Activated CD8-positive, alpha-beta T cell treated with anti-CD3 and anti-CD28 coated beads, Interleukin-2, amount 10 ng/mL, durations not matched to agents 7 days and 5 days (primary cell): ENCODE data around the gene SMG6. TPM values are rescaled to one million over a fixed set of nuclear protein-coding genes. Genes with fewer than 3 reads are reported as not detected.

ENCODE experiments used
- ATAC-seq: fragments of 150-1000 bp; cut with Tn5 transposase; one replicate; pipeline ENCODE4 v1.10.0; 2021; ENCODE audit warnings: moderate library complexity
- CTCF ChIA-PET: fragments of 350-600 bp; sonication (Branson Sonifier 250); formaldehyde crosslinking; loops from one replicate; lab custom pipeline; 2021; ENCODE audit warnings: antibody characterized with exemption; lab: Charles Lee
- POLR2A ChIA-PET: fragments of 350-600 bp; sonication (Branson Sonifier 250); formaldehyde crosslinking; loops from one replicate; lab custom pipeline; 2021; ENCODE audit warnings: antibody characterized with exemption; lab: Charles Lee
- DNase-seq: peaks from one replicate; pipeline ENCODE4 v3.0.0-alpha.2; 2020
- H3K27ac Mint-ChIP-seq: one replicate; pipeline ENCODE4 v1.8.0; 2021; ENCODE audit warnings: mild to moderate bottlenecking, mixed read lengths
- H3K27me3 Mint-ChIP-seq: one replicate; pipeline ENCODE4 v1.8.0; 2021; ENCODE audit warnings: low read depth, mixed read lengths
- H3K36me3 Mint-ChIP-seq: one replicate; pipeline ENCODE4 v1.8.0; 2021; ENCODE audit warnings: low read depth, mixed read lengths
- H3K4me1 Mint-ChIP-seq: one replicate; pipeline ENCODE4 v1.8.0; 2021; ENCODE audit warnings: low read depth, mixed read lengths
- H3K4me3 Mint-ChIP-seq: one replicate; pipeline ENCODE4 v1.8.0; 2021; ENCODE audit warnings: mild to moderate bottlenecking, mixed read lengths
- H3K9me3 Mint-ChIP-seq: one replicate; pipeline ENCODE4 v1.8.0; 2022; ENCODE audit warnings: mixed read lengths; ENCODE audit not compliant: insufficient read depth
- total RNA-seq, 2 experiments: library from RNA; stranded (reverse); gene quantifications; one replicate each; pipeline ENCODE4 v1.2.3, GENCODE V29; 2021

SMG6 gene
- total RNA-seq, 2 experiments from 2014 or later = 49.8 to 55.9 TPM

DNA sequence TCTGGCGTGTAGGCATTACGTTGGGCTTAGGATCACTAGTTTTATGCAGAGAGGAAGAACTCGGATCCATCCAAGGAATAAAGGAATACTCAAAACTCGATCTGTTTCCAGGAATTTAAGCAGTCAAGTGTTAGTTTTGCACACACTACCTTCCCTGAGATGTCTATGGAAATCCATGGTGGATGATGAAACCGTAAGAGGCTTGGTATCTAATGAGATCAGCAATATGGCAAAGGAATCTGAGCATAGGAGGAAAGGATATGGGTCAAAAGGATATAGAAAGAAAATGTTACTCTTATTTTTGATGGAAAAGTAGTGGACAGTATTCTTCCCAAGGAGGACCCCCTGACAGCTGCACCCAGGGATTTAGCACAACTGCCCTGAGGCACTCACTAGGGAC lies 59.6 kb downstream of the SMG6 start:
- ATAC-seq (no peak), DNase-seq (no peak)
- peaks cover 85% of the 10 kb centered on the region for H3K4me1 Mint-ChIP-seq
- ChIA-PET POLR2A (interaction anchor here (0.7 to 3.4 kb wide), 4 partner anchors 39 to 188 kb away, joined by 4 to 58 read pairs (median 4); partner anchors contain the start of gene HIC1), CTCF (interaction anchor here (1.0 to 12.0 kb wide), 43 partner anchors 8 to 575 kb away, joined by 3 to 343 read pairs (median 10); partner anchors contain the start of genes HIC1, SMG6 and SRR)
- H3K27ac Mint-ChIP-seq = peak overlapping the region; percentile 71
- H3K4me3 Mint-ChIP-seq = no peak overlapping the region
- H3K27me3 Mint-ChIP-seq = no peaks in the 10 kb centered on the region
- peaks cover 65% of the 10 kb centered on the region for H3K36me3 Mint-ChIP-seq
- no peaks in the 10 kb centered on the region for H3K9me3 Mint-ChIP-seq

DNA sequence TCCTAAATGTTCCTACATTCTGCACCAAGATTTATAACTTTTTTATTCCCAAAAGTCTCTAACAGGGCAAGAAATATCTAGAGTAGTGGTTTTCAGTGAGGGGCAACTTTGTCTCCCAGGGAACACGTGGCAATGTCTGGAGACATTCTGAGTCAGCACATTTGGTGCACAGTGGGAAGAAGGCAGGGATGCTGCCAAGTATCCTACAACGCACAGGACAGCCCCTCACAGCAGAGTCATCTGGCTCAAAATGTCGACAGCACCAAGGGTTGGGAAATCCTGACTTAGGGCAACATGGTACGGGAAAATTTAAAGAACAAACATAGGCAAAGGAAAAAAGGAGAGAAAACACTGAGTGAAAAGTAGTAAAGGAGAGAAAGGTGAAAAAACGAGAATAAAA lies 61.8 kb downstream of the SMG6 start:
- Mint-ChIP-seq H3K27ac (no peak overlapping the region), H3K4me3 (no peak overlapping the region), H3K27me3 (no peaks in the 10 kb centered on the region), H3K9me3 (no peaks in the 10 kb centered on the region), H3K36me3 (peaks cover 67% of the 10 kb centered on the region), H3K4me1 (peaks cover 84% of the 10 kb centered on the region)
- ChIA-PET POLR2A (no interaction called here), CTCF (interaction anchor here (1.8 to 2.9 kb wide), 4 partner anchors 41 to 186 kb away, joined by 4 to 17 read pairs (median 10); partner anchors contain the start of gene HIC1)
- no peak for ATAC-seq
- DNase-seq = no peak

DNA sequence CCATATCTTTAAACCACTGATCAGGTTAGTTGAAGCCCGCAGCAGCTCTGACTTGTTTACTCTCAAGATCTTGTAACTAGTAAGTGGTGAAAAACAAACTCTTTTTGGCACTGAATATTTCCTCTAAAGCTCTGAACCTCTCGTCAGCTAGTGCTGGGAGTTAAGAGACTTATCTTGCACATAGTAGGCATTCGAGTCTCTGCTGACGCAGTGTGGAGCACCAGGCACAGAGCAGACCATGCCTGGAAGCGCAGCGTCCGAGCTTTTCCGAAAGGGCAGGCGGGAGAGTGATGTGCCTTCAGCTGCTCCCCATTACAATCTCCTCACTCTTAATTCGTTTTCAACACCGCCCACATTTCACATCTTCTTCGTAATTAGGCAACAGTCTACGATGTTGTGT lies 63.0 kb downstream of the SMG6 start:
- CTCF ChIA-PET = interaction anchor here (0.9 to 2.9 kb wide), 11 partner anchors 9 to 187 kb away, joined by 3 to 17 read pairs (median 7); partner anchors contain the start of gene HIC1
- POLR2A ChIA-PET = interaction anchor here (0.7 to 1.4 kb wide), 5 partner anchors 14 to 185 kb away, joined by 3 to 7 read pairs (median 4); no protein-coding TSS in a partner anchor
- DNase-seq = no peak
- peaks cover 69% of the 10 kb centered on the region for H3K36me3 Mint-ChIP-seq
- H3K27ac Mint-ChIP-seq = peak overlapping the region; percentile 65
- no peak for ATAC-seq
- H3K4me1 Mint-ChIP-seq = peaks cover 86% of the 10 kb centered on the region
- H3K27me3 Mint-ChIP-seq = no peaks in the 10 kb centered on the region
- no peak overlapping the region for H3K4me3 Mint-ChIP-seq
- H3K9me3 Mint-ChIP-seq = no peaks in the 10 kb centered on the region

DNA sequence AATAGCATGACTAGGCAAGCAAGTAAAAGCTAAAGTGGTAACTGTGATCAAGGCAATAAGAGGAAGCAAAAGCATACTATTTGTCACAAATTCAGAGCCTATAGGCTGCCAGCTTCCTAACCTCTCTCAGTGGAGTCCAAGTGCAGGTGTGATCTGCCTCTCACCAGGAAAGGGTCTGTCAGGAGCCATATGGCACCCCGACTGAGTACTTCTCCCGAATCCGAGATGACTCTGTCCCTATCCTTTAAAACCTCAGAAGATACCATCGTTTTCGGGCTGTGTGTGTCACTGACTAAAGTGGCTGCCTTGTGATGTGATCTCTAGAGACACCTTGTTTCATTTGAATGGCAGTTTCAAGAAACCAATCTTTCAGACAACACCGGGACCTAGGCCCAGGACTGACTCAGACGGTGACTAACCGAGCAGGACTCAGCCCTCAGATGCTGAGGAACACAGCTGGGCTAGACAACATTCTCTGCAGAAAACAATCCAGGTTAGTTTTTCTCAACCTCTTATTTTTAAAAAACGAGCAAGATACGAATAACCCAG lies 63.6 kb downstream of the SMG6 start:
- peak overlapping the region; percentile 4 for H3K4me3 Mint-ChIP-seq
- H3K4me1 Mint-ChIP-seq = peaks cover 86% of the 10 kb centered on the region
- ChIA-PET POLR2A (interaction anchor here (0.7 to 1.4 kb wide), 5 partner anchors 14 to 184 kb away, joined by 3 to 7 read pairs (median 4); no protein-coding TSS in a partner anchor), CTCF (interaction anchor here (0.9 to 2.9 kb wide), 11 partner anchors 9 to 187 kb away, joined by 3 to 17 read pairs (median 7); partner anchors contain the start of gene HIC1)
- ATAC-seq (peak; percentile 47), DNase-seq (peak; percentile 42)
- peak overlapping the region; percentile 65 for H3K27ac Mint-ChIP-seq
- peaks cover 74% of the 10 kb centered on the region for H3K36me3 Mint-ChIP-seq
- no peaks in the 10 kb centered on the region for H3K27me3 Mint-ChIP-seq
- no peaks in the 10 kb centered on the region for H3K9me3 Mint-ChIP-seq

DNA sequence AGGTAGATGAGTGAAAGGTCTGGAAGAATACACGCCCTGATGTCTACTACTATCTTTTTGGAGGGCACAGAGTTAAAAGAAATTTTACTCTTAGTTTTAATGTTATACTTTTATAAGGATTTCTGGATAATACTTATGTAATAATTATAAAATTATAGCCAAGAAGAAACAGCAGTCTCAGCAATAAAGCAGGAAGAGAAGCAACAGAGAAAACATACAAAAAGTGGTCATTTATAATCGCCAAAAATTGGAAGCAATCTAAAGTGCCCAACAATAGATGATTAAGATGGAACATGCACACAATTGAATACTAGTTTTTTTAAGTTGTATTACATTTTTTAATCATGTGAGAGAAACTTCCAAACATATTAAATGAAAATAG lies 64.4 kb downstream of the SMG6 start:
- H3K36me3 Mint-ChIP-seq = peaks cover 75% of the 10 kb centered on the region
- no peaks in the 10 kb centered on the region for H3K9me3 Mint-ChIP-seq
- peak overlapping the region; percentile 2 for H3K4me3 Mint-ChIP-seq
- no peaks in the 10 kb centered on the region for H3K27me3 Mint-ChIP-seq
- DNase-seq = no peak
- H3K27ac Mint-ChIP-seq = peak overlapping the region; percentile 39
- H3K4me1 Mint-ChIP-seq = peaks cover 79% of the 10 kb centered on the region
- ChIA-PET CTCF (interaction anchor here (1.0 to 2.9 kb wide), 6 partner anchors 8 to 184 kb away, joined by 3 to 17 read pairs (median 8); partner anchors contain the start of gene HIC1), POLR2A (interaction anchor here (1.3 to 1.4 kb wide), 2 partner anchors 180 to 184 kb away, joined by 6 to 7 read pairs; no protein-coding TSS in a partner anchor)
- no peak for ATAC-seq

DNA sequence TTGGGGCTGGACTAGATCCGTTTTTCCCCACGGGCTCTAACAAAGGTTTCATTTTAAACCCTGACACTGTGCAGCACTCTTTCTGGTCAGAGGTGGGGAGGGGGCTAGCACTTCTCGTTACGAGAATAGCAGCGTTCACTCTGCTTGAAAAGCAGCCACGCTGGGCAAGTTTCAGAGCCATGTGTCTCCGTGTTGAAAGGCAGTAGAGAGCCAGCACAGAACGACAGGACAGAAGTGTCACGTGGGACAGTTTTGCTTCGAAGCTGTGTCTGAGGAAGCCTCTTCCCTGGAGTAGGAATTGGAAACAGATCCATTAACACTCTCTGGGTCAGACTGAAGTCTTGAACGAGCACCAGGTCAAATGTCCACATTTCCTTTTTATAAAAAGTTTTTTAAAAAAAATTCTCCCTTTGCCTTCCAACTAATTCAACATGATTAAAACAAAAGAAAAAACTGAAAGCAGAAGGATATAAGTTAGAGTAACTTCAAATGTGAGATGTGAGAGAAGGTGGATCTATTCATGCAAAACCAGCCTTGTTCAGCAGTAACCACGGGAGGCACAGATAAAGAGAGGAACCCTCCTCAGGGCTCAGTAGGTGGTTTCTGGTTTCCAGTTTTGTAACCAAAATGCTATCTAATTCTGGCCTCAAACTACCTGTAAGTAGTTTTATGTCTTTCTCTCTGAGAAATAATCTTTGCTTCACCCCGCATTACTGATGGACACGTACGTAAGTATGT lies 65.0 kb downstream of the SMG6 start:
- POLR2A ChIA-PET = no interaction called here
- H3K4me3 Mint-ChIP-seq = peak overlapping the region; percentile 2
- H3K9me3 Mint-ChIP-seq = no peaks in the 10 kb centered on the region
- DNase-seq (no peak), ATAC-seq (peak; percentile 57)
- CTCF ChIA-PET = interaction anchor here (0.7 to 1.4 kb wide), 3 partner anchors 20 to 184 kb away, joined by 3 to 8 read pairs (median 4); partner anchors contain the start of gene HIC1
- H3K27ac Mint-ChIP-seq = peak overlapping the region; percentile 39
- no peaks in the 10 kb centered on the region for H3K27me3 Mint-ChIP-seq
- H3K4me1 Mint-ChIP-seq = peaks cover 76% of the 10 kb centered on the region
- peaks cover 72% of the 10 kb centered on the region for H3K36me3 Mint-ChIP-seq

DNA sequence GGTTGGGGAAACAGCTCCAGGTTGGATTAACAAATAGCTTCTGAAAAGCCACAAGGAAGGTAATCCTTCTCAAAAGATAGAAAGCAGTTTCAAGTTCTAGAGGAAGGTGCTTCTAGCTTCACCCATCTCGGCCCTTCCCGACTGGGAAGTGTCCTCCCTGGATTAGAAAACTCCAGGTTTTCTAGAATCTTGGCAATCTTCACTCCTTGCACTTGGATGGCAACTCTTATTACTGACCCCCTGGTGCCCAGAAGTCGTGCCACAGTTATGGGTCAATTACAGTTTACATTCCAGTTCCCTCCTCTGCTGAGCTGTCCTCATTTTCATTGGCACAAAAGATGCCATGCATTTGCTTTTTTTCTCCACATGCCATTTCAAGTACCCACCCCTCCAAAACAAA lies 65.6 kb downstream of the SMG6 start:
- Mint-ChIP-seq H3K27ac (no peak overlapping the region), H3K4me1 (peaks cover 78% of the 10 kb centered on the region), H3K36me3 (peaks cover 71% of the 10 kb centered on the region), H3K4me3 (no peak overlapping the region), H3K27me3 (no peaks in the 10 kb centered on the region), H3K9me3 (no peaks in the 10 kb centered on the region)
- CTCF ChIA-PET = interaction anchor here (0.6 to 1.4 kb wide), 4 partner anchors 19 to 675 kb away, joined by 3 to 8 read pairs (median 4); partner anchors contain the start of gene HIC1
- no peak for DNase-seq
- no peak for ATAC-seq
- POLR2A ChIA-PET = no interaction called here

DNA sequence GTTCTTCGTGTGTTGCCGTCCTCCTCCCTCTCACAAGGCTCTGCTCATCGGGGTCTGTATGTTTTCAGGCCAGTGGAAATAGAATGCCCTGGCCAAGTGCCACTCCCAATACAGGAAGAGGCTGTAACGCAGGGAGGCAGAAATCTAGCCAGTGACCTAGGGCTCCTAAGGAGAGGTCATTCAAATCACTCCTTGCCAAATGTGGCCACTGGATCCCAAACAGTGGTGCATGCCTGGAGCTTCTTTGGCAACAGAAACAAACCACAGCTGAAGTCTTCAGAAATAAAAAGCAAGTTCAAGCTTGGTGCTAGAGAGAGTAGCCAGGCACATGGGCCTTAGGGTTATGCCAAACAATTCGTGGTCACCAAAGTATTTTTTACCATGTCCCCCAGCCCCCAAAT lies 66.1 kb downstream of the SMG6 start:
- peaks cover 78% of the 10 kb centered on the region for H3K4me1 Mint-ChIP-seq
- H3K36me3 Mint-ChIP-seq = peaks cover 71% of the 10 kb centered on the region
- H3K4me3 Mint-ChIP-seq = no peak overlapping the region
- no peak overlapping the region for H3K27ac Mint-ChIP-seq
- ATAC-seq (no peak), DNase-seq (no peak)
- H3K9me3 Mint-ChIP-seq = no peaks in the 10 kb centered on the region
- ChIA-PET POLR2A (no interaction called here), CTCF (interaction anchor here (0.6 to 1.4 kb wide), 4 partner anchors 19 to 676 kb away, joined by 3 to 8 read pairs (median 4); partner anchors contain the start of gene HIC1)
- no peaks in the 10 kb centered on the region for H3K27me3 Mint-ChIP-seq

DNA sequence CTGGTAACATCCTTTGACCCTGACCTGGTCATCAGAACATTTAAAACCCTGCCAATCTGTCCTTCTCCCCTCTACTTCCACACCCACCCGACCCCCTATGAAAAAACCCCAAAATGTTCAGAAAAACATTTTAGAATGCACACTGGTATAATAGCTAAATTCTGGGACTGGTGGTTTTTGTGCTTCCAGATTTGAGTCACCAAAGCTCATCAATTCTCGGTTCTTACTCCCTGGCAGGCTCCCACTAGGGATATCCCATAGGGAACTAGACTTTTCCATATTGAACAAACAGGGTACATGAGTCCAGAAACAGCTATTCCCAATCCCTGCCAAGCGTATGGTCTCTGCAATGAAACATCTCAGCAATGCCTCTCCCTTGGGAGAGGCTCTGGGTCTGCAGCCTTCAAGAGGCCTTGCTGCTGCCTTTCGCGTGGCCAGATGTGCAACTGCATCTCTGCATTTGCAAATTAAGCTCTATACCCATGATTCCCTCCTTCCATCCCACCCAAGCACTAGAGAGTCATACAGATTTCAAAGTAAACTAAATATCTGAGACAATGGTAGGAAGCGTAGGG lies 67.7 kb downstream of the SMG6 start:
- Mint-ChIP-seq H3K36me3 (peaks cover 68% of the 10 kb centered on the region), H3K4me3 (no peak overlapping the region), H3K4me1 (peaks cover 84% of the 10 kb centered on the region), H3K27ac (no peak overlapping the region), H3K27me3 (no peaks in the 10 kb centered on the region), H3K9me3 (no peaks in the 10 kb centered on the region)
- CTCF ChIA-PET = interaction anchor here (0.5 to 2.0 kb wide), 6 partner anchors 9 to 181 kb away, joined by 3 to 12 read pairs (median 6); partner anchors contain the start of gene HIC1
- ATAC-seq = no peak
- POLR2A ChIA-PET = interaction anchor here (0.6 kb wide), 1 partner anchor 23 kb away, joined by 4 read pairs; no protein-coding TSS in a partner anchor
- DNase-seq = no peak

DNA sequence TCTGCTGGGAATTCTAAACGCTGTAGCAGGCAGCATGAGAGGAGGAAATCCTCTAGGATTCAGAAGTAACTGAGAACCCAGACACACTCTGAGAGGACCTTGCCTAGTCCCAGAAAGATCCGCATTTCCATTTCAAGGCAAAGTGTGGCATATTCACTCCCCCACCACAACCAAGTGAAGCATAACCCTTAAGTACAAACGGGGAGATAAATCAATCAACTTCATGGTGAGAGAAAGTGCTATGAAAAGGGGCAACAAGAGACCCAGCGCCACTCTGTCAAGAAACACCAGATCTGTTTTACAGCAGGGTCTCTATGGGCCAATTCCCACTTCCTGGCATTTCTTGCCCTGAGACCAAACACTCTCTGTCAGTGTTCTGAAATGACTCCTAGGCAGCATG lies 68.3 kb downstream of the SMG6 start:
- Mint-ChIP-seq H3K4me3 (no peak overlapping the region), H3K27ac (no peak overlapping the region), H3K27me3 (no peaks in the 10 kb centered on the region), H3K9me3 (no peaks in the 10 kb centered on the region), H3K36me3 (peaks cover 67% of the 10 kb centered on the region), H3K4me1 (peaks cover 84% of the 10 kb centered on the region)
- ChIA-PET CTCF (interaction anchor here (1.4 to 2.0 kb wide), 3 partner anchors 10 to 180 kb away, joined by 4 to 12 read pairs (median 9); partner anchors contain the start of gene HIC1), POLR2A (no interaction called here)
- no peak for ATAC-seq
- DNase-seq = no peak

DNA sequence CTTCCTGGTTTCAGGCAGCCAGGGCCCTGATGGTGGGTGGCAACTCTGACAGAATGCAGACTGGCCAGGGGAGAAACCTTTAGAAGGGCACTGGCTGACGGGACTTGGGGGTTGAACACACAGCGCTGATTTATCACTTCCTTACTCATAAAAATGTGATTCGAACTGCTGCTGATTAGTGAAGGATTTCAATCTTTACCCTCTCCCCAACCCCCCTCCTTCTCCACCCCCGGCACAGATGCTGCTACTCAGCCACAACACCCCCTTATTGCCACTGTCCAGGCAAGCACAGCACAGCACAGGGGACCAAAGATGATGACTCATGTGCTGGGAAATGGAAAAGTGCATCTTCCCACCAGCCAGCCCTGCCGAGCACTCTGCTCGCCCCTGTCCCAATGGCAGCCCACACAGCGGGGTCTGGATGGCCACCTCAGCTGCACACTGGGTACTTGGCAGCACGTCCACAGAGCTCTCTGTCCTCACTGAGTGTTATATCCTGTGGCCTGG lies 70.1 kb downstream of the SMG6 start:
- Mint-ChIP-seq H3K27me3 (no peaks in the 10 kb centered on the region), H3K9me3 (no peaks in the 10 kb centered on the region), H3K27ac (peak overlapping the region; percentile 69), H3K36me3 (peaks cover 65% of the 10 kb centered on the region), H3K4me3 (no peak overlapping the region), H3K4me1 (peaks cover 78% of the 10 kb centered on the region)
- ChIA-PET CTCF (interaction anchor here (1.0 to 5.1 kb wide), 2 partner anchors 11 to 50 kb away, joined by 3 to 33 read pairs; no protein-coding TSS in a partner anchor), POLR2A (interaction anchor here (0.7 to 1.2 kb wide), 2 partner anchors 10 to 213 kb away, joined by 3 to 4 read pairs; no protein-coding TSS in a partner anchor)
- DNase-seq (no peak), ATAC-seq (no peak)
